ENCODE results near the gene MMP13. TPM values are rescaled to one million over a fixed set of nuclear protein-coding genes. Genes with fewer than 3 reads are reported as not detected.
A peak's percentile ranks its signal among the peaks of the same experiment; 100 is the strongest.

Gene MMP13
- polyA plus RNA-seq, 1 donor (not counting 4 experiments of a cell fraction or from before 2014, with no cell fraction given), result 0.05 TPM

- no peak overlapping the region for H2AFZ ChIP-seq (ENCODE audit: control insufficient read depth, low read length)
- H3K9me1 ChIP-seq (ENCODE audit: control insufficient read depth, extremely low read depth, insufficient read depth, low read length), result no peaks in the 10 kb centered on the region
- H3K9ac ChIP-seq (ENCODE audit: control insufficient read depth, extremely low read depth, insufficient read depth, low read length), result no peak overlapping the region
Observed at GRCh38 chr11:102920118-102920684, 35.3 kb downstream of the MMP13 start.

GRCh38 chr11:102915044-102915375 is 40.5 kb downstream of the MMP13 start:
- no peaks in the 10 kb centered on the region for H3K36me3 ChIP-seq (ENCODE audit: control insufficient read depth in 2 of 2, extremely low read depth in 1 of 2, insufficient read depth in 2 of 2, low read length in 2 of 2)
- no peaks in the 10 kb centered on the region for H3K79me2 ChIP-seq (ENCODE audit: control insufficient read depth, insufficient read depth, low read length)
- no peak overlapping the region for H3K9ac ChIP-seq (ENCODE audit: control insufficient read depth, extremely low read depth, insufficient read depth, low read length)
- dilution Hi-C loops (cut with MboI; ENCODE audit: extremely low pct_ligation_motif_present, low sequenced_read_pairs), result no loop called here
- H3K27me3 ChIP-seq (ENCODE audit: control insufficient read depth, extremely low read depth, insufficient read depth, low read length), result no peaks in the 10 kb centered on the region
- DNase-seq (ENCODE audit: low read depth, low spot score) (no peak), FAIRE-seq (peak; percentile 36)
- peaks cover 19% of the 10 kb centered on the region for H3K4me1 ChIP-seq (ENCODE audit: control insufficient read depth, extremely low read depth, insufficient read depth, low read length)
- no peaks in the 10 kb centered on the region for H4K20me1 ChIP-seq (ENCODE audit: control insufficient read depth, extremely low read depth, insufficient read depth, low read length)
- no peak overlapping the region for H3K4me3 ChIP-seq (ENCODE audit: control insufficient read depth in 2 of 3, extremely low read depth in 1 of 3, insufficient read depth in 2 of 3, low read depth in 1 of 3, low read length in 3 of 3)
- H3K9me1 ChIP-seq (ENCODE audit: control insufficient read depth, extremely low read depth, insufficient read depth, low read length), result no peaks in the 10 kb centered on the region
- no peaks in the 10 kb centered on the region for H3K9me3 ChIP-seq (ENCODE audit: control insufficient read depth, low read depth, low read length)
- TF ChIP-seq EZH2 (IDR thresholded peaks at IDR 0.05; ENCODE audit: low read length), result no peak
- no peak for TF ChIP-seq CTCF (optimal IDR thresholded peaks at IDR 0.05 in 1 of 3, IDR thresholded peaks at IDR 0.05 in 1 of 3, conservative IDR thresholded peaks at IDR 0.05 in 1 of 3; ENCODE audit: extremely low read depth in 1 of 3, insufficient read depth in 2 of 3, low read length in 3 of 3)
- no peak overlapping the region for H3K27ac ChIP-seq (ENCODE audit: control insufficient read depth, insufficient read depth, low read length)
- no peak overlapping the region for H2AFZ ChIP-seq (ENCODE audit: control insufficient read depth, low read length)
- no peak overlapping the region for H3K4me2 ChIP-seq (ENCODE audit: control insufficient read depth, extremely low read depth, insufficient read depth, low read depth, low read length)

More at GRCh38 chr11:102920118-102920684, 35.3 kb downstream of the MMP13 start:
- TF ChIP-seq CTCF (optimal IDR thresholded peaks at IDR 0.05 in 1 of 3, IDR thresholded peaks at IDR 0.05 in 1 of 3, conservative IDR thresholded peaks at IDR 0.05 in 1 of 3; ENCODE audit: extremely low read depth in 1 of 3, insufficient read depth in 2 of 3, low read length in 3 of 3), result no peak
- TF ChIP-seq EZH2 (IDR thresholded peaks at IDR 0.05; ENCODE audit: low read length), result no peak
- dilution Hi-C loops (cut with MboI; ENCODE audit: extremely low pct_ligation_motif_present, low sequenced_read_pairs), result no loop called here
- Histone ChIP-seq H3K9me3 (ENCODE audit: control insufficient read depth, low read depth, low read length) (no peaks in the 10 kb centered on the region), H3K27me3 (ENCODE audit: control insufficient read depth, extremely low read depth, insufficient read depth, low read length) (no peaks in the 10 kb centered on the region), H3K4me1 (ENCODE audit: control insufficient read depth, extremely low read depth, insufficient read depth, low read length) (peaks cover 10% of the 10 kb centered on the region), H4K20me1 (ENCODE audit: control insufficient read depth, extremely low read depth, insufficient read depth, low read length) (no peaks in the 10 kb centered on the region), H3K4me3 (ENCODE audit: control insufficient read depth in 2 of 3, extremely low read depth in 1 of 3, insufficient read depth in 2 of 3, low read depth in 1 of 3, low read length in 3 of 3) (no peak overlapping the region), H3K79me2 (ENCODE audit: control insufficient read depth, insufficient read depth, low read length) (no peaks in the 10 kb centered on the region), H3K36me3 (ENCODE audit: control insufficient read depth in 2 of 2, extremely low read depth in 1 of 2, insufficient read depth in 2 of 2, low read length in 2 of 2) (no peaks in the 10 kb centered on the region), H3K27ac (ENCODE audit: control insufficient read depth, insufficient read depth, low read length) (no peak overlapping the region), H3K4me2 (ENCODE audit: control insufficient read depth, extremely low read depth, insufficient read depth, low read depth, low read length) (no peak overlapping the region)
- DNase-seq (ENCODE audit: low read depth, low spot score) (no peak), FAIRE-seq (no peak)

All from keratinocyte (primary cell).